Fibroblast of skin of scalp (primary cell): ENCODE measurements around the gene MARCO. TPM values are rescaled to one million over a fixed set of nuclear protein-coding genes. Genes with fewer than 3 reads are reported as not detected.

Experiments used
- DNase-seq: peaks from one replicate; pipeline ENCODE4 v3.0.0-alpha.2; 2013
- polyA plus RNA-seq, 2 experiments: library from polyadenylated mRNA; unstranded; fragments of 120-200 nt; gene quantifications; one replicate each; pipeline ENCODE4 v1.2.1, GENCODE V29; 2013; ENCODE audit not compliant: insufficient read length in 2 of 2

MARCO gene
- 0.16 TPM for polyA plus RNA-seq (2013, experiment 1 of 2; ENCODE audit: insufficient read length)
- polyA plus RNA-seq (2013, experiment 2 of 2; ENCODE audit: insufficient read length): 0.33 TPM

GRCh38 chr2:118942031-118942430 is at the start of gene MARCO:
Gene MARCO, plus strand, starts transcription at chr2:118942194. Its CDS starts 107 bp downstream, at chr2:118942301.
- no peak for DNase-seq

GRCh38 chr2:118893100-118893499 is 48.9 kb upstream of the MARCO start:
- no peak for DNase-seq

GRCh38 chr2:118902266-118903028 is 39.5 kb upstream of the MARCO start:
- no peak for DNase-seq

- DNase-seq: no peak
Observed at GRCh38 chr2:118903029-118903351, 39.0 kb upstream of the MARCO start.

GRCh38 chr2:118903551-118904479 is 38.2 kb upstream of the MARCO start:
- no peak for DNase-seq

GRCh38 chr2:118905206-118905605 is 36.8 kb upstream of the MARCO start:
- DNase-seq: no peak

GRCh38 chr2:118906186-118906585 is 35.8 kb upstream of the MARCO start:
- no peak for DNase-seq

GRCh38 chr2:118907759-118908158 is 34.2 kb upstream of the MARCO start:
- DNase-seq: no peak

GRCh38 chr2:118909191-118909590 is 32.8 kb upstream of the MARCO start:
- DNase-seq: no peak

- DNase-seq: no peak
Observed at GRCh38 chr2:118911166-118911856, 30.7 kb upstream of the MARCO start.

GRCh38 chr2:118911936-118912335 is 30.1 kb upstream of the MARCO start:
- no peak for DNase-seq

- DNase-seq: no peak
Observed at GRCh38 chr2:118913131-118913802, 28.7 kb upstream of the MARCO start.

GRCh38 chr2:118913803-118914645 is 28.0 kb upstream of the MARCO start:
- peak; percentile 54 for DNase-seq

GRCh38 chr2:118914721-118915453 is 27.1 kb upstream of the MARCO start:
- DNase-seq: no peak

- no peak for DNase-seq
Observed at GRCh38 chr2:118918017-118918416, 24.0 kb upstream of the MARCO start.

GRCh38 chr2:118921646-118922045 is 20.3 kb upstream of the MARCO start:
- DNase-seq: no peak

GRCh38 chr2:118922254-118922653 is 19.7 kb upstream of the MARCO start:
- DNase-seq: no peak

- no peak for DNase-seq
Observed at GRCh38 chr2:118923371-118923770, 18.6 kb upstream of the MARCO start.

GRCh38 chr2:118925476-118925875 is 16.5 kb upstream of the MARCO start:
- no peak for DNase-seq

GRCh38 chr2:118925981-118926380 is 16.0 kb upstream of the MARCO start:
- DNase-seq: no peak

- DNase-seq: no peak
Observed at GRCh38 chr2:118929059-118929458, 12.9 kb upstream of the MARCO start.
